ENCODE data around the gene BCL2L13.

- TF ChIP-seq HDGF (IDR thresholded peaks at IDR 0.05; ENCODE audit: borderline replicate concordance) = no peak
- TF ChIP-seq FOXM1 (IDR thresholded peaks at IDR 0.05; ENCODE audit: borderline replicate concordance) = no peak
- no peak for TF ChIP-seq L3MBTL2 (conservative IDR thresholded peaks at IDR 0.05)
- no peak for TF ChIP-seq SP1 (IDR thresholded peaks at IDR 0.05)
- no peak for TF ChIP-seq FOXK2 (IDR thresholded peaks at IDR 0.05)
- no peak for TF ChIP-seq NFRKB (IDR thresholded peaks at IDR 0.05)
- TF ChIP-seq BHLHE40 (IDR thresholded peaks at IDR 0.05; ENCODE audit: borderline replicate concordance) = no peak
- TF ChIP-seq PKNOX1 (IDR thresholded peaks at IDR 0.05) = no peak
- TF ChIP-seq LEF1 (IDR thresholded peaks at IDR 0.05; ENCODE audit: borderline replicate concordance) = no peak
- TF ChIP-seq ELF4 (IDR thresholded peaks at IDR 0.05) = no peak
- TF ChIP-seq SUZ12 (IDR thresholded peaks at IDR 0.05) = no peak
- TF ChIP-seq CTBP1 (IDR thresholded peaks at IDR 0.05; ENCODE audit: borderline replicate concordance) = no peak
- TF ChIP-seq TARDBP (IDR thresholded peaks at IDR 0.05) = no peak
- no peak for TF ChIP-seq FOXA1 (IDR thresholded peaks at IDR 0.05)
These were observed 95.6 kb downstream of the BCL2L13 start for GRCh38 chr22:17734187-17734586.

All from HEK293T (cell line).